Measurements from ENCODE around the gene GNB5.

GNB5 gene

DNA sequence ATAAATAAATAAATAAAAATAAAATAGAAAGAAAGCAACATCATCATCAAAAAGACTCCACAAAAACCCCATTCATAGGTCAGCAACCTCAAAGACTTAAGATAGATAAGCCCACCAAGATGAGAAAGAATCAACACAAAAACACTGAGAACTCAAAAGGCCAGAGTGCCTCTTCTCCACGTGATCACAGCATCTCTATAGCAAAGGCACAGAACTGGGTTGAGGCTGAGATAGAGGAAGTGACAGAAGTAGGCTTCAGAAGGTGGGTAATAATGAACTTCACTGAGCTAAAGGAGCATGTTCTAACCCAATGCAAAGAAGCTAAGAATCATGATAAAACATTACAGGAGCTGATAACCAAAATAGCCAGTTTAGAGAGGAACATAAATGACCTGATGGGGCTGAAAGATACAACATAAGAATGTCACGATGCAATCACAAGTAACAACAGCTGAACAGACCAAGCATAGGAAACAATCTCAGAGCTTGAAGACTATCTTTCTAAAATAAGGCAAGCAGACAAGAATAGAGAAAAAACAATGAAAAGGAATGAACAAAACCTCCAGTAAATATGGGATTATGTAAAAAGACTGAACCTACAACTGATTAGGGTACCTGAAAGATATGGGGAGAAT, 26.4 kb downstream of the GNB5 start:
- FAIRE-seq: no peak

DNA sequence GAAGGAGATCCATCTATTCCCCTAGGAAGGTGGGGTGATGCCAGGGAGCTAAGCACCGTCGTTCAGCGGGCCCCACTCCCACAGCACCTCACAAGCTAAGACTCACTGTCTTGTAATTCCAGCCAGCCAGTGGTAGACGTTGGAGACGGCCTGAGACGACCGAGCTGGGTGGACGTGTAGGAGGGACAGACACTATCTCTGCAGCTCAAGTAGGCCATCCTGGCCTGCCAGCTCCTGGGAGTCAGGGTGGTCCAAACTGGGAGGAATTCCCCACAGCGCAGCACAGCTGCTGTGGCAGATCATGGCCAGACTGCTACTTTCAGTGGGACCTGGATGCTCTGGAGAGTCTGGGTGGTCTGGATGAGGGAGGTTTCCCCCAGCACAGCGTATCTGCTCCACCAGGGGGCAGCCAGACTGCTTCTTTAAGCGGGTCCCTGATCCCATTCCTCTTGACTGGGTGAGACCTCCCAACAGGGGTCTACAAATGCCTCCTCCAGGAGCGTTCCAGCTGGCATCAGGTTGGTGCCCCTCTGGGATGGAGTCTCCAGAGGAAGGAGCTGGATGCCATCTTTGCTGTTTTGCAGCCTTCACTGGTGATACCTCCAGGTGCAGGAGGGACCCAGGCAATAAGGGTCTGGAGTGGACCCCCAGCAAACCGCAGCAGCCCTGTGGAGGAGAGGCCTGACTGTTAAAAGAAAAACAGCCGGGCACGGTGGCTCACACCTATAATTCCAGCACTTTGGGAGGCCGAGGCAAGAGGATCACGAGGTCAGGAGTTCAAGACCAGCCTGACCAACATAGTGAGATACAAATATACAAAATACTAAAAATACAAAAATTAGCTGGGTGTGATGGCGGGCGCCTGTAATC, 27.6 kb downstream of the GNB5 start:
- no peak for FAIRE-seq

DNA sequence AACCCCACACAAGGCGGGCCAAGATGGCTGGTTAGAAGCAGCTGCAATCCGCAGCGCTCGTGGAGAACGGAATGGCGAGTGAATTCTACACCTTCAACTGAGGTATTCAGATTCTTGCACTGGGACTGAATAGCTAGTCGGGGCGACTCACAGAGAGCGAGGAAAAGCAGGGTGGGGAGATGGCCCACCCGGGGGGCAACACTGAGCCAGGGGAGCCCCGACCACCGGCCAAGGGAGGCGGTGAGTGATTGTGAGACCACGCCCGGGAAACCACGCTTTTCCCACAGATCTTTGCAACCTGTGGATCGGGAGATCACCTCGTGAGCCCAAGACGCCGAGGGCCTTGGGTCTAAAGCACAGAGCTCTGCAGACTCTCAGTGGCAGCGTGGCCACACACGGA, 28.3 kb downstream of the GNB5 start:
- no peak for FAIRE-seq

DNA sequence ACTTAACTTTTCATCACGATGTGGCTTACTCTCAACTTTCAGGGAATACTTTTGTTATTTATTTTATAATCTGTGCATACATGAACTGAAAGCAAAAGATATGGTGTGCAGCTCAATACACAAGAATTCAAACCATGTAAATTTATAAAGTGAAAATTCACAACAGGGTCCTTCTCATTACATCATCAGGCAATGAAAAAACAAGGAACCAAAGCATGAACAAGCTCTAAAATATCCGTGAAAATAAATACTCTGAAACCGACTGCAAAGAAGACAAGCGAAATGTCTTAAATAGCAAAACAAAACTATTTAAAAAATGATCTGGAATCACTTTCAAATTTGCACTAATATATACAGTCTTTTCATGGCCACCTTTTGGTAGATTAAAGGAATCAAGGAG, 28.9 kb downstream of the GNB5 start:
- FAIRE-seq: no peak

DNA sequence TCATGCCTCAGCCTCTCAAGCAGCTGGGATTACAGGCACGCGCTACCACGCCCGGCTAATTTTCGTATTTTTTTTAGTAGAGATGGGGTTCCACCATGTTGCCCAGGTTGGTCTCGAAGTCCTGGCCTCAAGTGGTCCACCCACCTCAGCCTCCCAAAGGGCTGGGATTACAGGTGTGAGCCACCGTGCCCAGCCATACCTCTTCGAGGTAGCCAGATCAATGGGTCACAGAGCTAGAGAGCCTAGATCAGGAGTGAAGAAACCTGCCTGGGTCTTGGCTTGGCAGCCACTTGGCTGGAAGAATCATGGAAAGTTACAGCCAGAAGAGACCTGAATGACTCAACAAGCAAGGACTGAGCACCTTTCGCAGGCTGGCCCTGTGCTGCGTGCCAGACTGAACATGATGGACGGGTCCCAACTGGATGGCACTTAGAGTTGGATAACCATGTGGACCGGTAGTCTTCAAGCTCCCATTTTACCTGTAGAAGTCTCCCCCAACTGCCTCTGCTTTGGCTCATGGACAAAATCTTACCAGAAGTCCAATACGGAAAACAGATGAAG, 29.7 kb downstream of the GNB5 start:
- no peak for FAIRE-seq

DNA sequence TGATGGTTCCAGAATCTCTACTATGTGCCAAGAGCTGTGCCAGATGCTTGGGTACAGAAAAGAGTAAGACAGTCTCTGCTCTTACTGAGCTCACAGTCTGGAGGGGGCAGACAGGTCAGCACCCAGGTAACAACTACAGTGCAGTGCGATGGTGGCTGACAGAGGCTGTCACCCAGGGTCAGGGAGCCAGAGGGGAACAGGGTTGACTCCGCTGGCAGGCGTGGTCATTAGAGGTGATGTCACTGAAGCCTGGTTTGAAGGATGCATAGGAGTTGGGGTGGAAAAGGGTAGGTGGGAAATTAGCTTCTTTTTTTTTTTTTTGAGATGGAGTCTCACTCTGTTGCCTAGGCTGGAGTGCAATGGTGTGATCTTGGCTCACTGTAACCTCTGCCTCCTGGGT, 31.5 kb downstream of the GNB5 start:
- no peak for FAIRE-seq

DNA sequence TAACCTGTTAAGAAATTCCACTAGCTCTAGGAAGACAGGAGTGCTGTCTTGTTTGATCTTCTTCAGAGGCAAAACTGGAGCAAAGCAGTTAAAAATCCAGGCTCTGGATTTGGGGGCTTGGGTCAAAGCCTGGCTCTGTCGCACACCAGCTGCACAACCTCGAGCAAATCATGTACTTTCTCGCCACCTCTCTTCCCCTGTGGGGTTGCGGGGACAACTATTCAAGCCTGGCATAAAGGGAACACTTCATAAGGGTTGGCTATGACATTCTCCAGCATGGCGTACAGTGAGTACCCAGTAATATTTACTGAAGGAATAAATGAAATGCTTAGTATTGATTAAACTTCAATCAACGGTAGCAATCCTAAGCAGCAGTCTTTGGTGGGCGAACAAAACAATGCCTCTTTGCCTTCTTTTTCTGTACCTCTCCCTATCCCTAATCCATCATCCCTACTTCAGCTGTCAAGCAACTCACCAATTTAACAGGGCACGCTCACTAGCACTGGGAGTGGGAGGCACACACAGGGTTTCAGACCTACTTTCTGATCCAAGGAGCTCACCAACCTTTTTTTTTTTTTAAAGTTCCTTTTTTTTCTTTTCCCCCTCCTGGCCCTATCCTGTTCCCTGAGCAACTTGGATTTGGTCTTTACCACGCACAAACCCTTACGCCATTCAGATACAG, 33.0 kb downstream of the GNB5 start:
- no peak for FAIRE-seq

DNA sequence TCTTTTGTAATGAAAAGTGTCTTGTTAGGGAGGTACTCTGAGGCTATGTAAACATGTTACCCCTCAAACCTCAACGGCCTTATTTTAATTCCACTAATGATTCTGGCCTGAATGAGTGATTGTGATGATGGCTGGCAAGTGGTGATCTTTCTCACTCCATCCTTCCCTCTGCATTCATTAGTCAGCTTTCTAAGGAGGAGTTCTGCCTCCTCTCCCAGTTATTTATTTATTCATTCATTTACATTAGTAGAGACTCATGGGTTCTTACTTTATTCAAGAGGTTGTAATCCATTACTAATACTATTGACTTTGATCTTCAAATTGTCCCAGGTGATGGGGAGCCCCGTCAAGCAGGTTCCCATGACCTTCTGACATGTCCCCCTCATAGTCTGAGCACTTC, 35.3 kb downstream of the GNB5 start:
- FAIRE-seq: no peak

DNA sequence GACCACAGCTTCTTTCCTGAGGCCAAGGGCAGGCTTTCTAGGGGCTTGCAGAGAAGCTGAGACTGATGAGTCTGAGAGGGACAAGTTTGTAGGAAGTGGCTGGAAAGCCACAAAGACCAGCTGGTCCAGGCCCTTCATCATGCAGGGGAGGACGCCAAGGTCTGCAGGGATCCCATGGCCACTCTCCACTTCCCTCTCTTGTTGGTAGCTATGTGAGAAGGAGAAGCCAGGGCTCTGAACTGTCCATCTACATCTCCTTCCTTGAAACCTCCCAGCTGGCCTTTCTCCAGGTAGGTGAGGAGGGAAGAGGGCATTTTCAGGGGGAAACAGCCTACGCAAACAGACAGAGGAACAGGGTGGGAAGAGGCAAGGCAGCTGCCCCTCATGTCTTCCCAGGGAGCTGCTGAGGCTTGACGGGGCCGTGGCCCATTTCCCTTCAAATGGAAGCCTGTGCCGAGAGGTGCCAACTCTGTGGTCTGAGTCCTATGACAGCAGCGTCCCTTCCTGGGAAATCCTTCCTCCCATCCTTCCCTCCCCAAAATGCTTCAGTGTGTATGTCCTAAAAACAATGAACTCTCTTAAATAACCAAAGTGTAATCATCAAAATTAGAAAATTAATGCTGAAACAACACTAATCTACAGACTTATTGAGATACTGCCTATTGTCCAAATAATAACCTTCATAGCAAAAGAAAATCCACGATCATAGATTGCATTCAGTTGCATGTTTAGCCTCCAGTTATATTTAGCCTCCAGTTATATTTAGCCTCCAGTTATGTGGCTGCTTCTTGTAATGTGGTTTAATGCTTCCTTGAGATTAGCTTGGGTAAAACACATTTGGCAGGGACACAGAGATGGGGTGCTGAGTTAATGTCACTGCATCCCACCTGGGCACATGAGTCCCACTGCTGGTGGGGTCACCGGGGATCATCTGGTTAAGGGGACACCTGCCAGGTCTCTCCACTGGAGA, 36.0 kb downstream of the GNB5 start:
- FAIRE-seq: no peak

DNA sequence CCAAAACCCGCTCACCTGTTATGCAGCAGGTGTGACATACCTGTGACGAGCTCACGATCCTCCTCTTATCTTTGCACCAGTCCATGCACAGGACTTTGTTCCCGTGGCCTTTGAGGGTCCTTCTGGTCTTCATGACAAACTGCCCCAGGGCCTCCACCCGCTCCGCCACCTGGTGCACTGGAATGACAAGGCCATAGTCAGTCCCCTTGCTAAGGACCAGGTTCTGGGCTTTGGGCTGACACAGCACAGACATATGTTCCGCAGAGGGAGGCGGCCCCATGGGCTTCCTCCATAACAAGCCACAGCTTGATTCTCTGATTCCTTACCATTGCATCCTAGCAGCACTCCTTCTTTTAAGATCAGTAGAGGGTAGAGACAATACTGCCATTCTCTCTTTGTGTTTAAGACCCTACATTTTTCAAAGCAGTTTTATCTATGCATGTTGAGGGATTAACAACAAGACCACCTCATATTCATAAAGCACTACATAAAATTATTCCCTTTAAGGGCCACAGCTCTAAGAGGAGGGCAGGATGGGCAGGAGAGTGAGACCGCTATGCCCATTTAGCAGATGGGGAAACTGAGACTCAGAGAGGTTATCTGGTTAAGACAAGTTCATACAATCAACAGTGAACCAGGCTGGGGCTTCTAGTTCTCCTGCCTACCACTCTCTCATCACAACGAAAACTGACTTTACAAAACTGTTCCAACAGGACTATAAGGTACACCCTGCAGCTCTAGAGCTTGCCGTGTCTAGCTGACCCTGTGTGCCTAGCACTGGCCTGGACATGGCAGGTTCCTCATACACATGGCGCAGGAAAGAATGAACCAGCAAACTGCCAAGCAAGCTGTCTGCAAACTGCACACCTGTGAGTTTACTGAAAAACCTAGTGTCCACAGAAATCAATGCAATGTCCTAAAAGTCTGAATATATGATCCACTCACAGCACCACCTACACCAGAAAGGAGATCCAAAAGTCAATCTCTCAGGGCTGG, 37.0 kb downstream of the GNB5 start:
- FAIRE-seq: no peak

DNA sequence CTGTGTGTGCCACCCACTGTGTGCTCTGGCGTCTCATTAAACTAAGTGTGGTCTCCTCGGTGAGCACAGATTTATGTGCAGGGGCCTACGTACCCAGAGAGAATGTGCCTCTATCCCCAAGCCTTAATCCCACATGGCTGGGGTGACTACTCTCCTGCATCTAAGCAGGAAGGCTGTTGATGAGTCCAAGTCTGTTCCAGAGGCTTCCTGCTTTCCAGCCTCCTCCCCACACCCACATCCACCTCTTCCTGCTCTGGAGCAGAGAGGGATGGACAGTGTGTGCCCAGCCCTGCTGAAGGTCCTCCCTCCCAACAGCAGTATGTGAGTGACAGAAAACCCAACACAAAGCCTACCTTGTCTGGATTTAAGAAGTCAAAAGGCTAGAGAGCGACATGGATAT, 39.8 kb downstream of the GNB5 start:
- FAIRE-seq: no peak

DNA sequence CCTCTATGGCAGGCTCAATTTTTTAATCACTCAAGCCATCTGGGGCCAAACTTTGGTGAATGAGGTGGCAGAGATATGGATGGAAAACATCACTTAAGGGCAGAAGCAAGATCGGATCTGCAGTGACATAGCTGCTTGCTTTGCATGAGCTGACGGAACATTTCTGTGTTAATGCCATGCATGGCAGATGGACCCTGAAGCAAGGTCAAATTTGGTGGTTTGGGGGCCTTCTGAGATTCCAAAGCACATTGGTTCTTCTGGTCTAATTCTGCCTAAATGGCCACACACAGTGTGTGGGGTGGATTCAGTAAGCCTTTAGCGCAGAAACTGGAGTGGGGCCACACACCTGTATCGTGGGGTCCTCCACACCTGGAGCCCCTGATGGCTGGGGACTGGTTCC, 40.3 kb downstream of the GNB5 start:
- FAIRE-seq: no peak

DNA sequence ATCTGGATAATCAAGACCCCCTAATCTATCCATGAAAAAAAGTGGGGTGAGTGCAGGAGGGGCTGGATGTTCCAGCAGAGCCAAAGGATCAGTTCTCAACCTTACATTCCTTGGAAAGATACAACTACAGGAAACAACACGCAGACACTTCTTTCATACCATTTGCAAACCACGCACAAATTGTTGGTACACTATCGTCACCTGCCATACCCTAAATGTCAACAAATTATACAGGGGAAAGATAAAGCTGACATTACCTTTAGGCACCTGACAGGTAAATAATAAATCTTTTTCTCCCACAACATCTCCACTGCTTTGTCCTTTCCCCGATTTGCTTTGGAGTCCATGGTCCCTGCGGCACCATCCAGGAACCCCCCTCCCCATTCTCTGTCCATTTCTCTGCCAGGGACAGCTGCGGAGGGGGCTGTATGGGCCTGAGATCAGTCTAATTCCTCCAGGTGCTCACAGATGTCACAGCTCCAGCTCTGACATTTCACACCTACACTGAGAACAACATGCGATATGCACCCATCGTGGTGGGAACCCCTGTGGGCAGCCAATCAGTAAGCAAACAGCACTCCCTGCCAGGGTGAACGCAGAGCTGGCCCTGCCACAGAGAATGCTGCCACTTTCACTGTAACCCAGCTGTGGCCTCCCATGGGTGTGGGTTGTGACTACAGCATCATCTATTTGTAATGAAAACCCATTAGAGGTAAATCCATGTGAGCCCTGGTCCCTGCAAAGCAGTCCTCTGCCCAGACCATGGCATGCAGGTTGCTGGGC, 41.0 kb downstream of the GNB5 start:
- FAIRE-seq: no peak

DNA sequence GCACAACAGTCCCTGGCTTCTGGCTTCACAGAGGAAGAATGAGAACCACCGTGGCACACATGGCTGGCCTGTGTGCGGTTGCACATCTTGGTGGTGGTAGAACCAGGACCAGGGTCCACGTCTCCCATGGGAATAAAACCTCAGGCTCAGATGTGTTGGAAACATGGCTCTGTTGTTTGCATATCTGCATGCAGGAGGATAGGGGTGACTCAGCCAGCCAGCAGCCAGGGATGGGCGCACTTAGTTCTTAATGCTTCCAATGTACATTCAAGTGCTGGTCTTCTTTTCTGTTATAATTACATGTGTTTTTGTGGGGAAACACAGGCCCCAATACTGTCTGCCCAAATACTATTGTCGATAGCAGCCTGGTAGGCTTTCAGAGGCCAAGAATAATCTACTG, 42.8 kb downstream of the GNB5 start:
- no peak for FAIRE-seq

DNA sequence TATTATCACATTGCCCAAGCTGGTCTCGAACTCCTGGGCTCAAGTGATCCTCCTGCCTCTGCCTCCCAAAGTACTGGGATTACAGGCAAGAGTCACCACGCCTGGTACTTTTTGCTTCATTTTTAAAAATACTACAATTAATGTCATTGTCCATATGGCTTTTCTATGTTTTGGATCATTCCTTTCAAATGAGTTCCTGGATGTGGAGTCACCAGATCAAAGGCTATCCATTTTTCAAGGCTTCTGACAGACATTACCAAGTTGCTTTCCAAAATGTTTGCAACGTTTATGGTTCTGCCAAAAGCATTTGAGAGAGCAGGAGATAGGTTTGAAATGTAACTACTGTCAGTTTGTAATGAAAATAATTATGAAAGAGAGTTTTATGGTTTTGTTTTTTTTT, 44.4 kb downstream of the GNB5 start:
- FAIRE-seq: no peak

DNA sequence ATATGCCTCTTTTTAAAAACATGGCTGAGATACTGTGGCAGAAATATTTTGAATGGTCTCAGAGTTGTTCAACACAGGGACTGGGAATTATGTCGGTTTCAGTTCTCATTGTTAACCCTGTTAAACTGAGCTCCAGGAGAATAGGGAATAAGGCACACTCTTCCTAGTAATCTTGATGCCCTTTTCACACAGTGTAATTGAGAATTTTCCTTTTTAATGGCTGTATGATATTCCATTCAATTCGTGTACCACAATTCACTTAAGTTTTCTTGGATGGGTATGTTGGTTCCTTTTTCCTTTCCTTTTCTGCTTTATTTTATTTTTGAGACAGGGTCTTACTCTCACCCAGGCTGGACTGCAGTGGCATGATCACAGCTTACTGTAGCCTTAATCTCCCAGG, 44.9 kb downstream of the GNB5 start:
- no peak for FAIRE-seq

DNA sequence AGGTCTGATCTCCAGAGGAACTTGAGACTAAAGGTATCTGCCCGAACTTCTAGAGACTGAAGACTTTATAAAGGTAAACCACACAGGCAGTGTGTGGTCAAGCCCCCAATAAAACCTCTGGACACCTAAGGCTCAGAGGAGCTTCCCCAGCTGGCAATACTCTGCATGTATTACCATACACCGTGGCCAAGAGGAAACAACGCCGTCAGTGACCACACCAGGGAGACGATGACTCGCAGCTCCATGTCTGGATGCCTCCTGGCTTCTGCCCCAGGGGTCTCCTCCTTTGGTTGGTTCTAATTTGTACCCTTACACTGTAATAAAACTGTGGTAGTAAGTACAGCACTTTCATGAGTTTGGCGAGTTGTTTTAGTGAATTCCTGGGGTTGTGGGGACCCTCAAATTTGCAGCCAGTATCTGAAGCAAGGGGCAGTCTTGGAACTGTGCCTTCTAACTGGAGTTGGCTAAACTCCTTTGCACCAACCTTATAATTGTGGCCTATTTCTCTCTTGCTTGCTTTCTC, 46.5 kb downstream of the GNB5 start:
- FAIRE-seq: no peak

DNA sequence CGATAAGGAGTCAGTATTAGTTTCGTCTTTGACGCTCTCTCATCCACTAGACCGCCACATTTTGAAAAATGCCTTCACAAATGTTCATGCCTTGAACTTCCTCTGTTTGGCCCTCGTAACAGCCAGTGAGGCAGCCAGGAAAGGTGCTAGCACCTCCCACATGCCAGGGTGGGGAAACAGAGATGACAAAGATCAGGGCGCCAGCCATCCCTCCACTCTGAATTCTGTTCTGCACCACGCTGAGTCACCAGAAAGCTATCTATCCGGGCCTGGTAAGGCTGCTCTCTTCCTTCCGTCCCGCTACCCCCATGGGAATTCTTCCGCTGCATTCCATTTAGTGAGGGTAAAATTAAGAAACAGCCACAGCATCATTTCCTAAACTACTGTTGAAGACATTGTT, 47.3 kb downstream of the GNB5 start:
- FAIRE-seq: no peak

DNA sequence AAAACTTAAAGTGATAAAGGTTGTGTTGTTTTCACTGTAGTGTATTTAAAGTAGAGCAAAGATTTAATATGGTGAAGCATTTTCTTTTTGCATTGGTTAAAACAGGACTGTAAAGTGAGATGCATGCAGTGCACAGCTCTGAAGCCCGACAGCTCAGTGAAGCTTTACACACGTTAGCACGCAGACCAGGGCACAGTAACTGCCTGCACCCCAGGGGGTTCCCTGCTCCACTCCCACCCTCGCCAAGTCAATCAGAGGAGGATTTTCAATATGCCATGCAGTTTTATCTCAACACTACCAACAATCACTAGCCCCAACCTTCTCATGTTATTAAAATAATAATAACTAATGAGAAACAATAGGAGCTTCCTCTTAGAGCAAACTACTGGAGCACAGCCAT, 50.5 kb downstream of the GNB5 start:
- no peak for FAIRE-seq
